ENCODE measurements around the gene LRRC4C. TPM values are rescaled to one million over a fixed set of nuclear protein-coding genes. Genes with fewer than 3 reads are reported as not detected.

The LRRC4C gene
- total RNA-seq, 3 donors from 2014 or later (not counting 1 experiment from before 2014, with no cell fraction given): not detected

DNA sequence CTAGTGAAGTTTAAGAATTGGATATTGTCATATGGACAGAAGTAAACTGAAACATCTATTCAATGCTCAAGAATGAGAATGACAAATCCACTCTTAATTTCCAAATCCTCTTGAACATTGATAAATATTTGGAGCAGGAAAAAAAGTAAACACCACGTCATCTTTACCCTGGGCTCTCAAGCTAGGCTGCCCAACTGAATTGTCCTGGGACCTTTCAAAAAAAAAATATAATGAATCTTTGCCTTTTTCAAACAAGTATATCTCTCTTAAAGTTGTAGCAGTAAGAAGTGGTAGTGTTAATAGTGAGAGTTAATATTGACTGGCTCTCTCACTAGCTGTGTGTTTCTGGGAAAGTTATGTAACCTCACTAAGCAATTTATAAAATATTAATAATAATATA, 374.3 kb downstream of the LRRC4C start:
- Histone ChIP-seq H3K4me1 (ENCODE audit: control insufficient read depth, insufficient read depth, low read length) (no peaks in the 10 kb centered on the region), H3K27ac (ENCODE audit: low read length) (no peak overlapping the region), H3K27me3 (ENCODE audit: control insufficient read depth, insufficient read depth, low read length) (no peaks in the 10 kb centered on the region), H3K36me3 (ENCODE audit: control insufficient read depth, insufficient read depth, low read length) (no peaks in the 10 kb centered on the region), H3K4me3 (ENCODE audit: low read length) (no peak overlapping the region), H3K9me3 (ENCODE audit: control insufficient read depth, insufficient read depth, low read length) (peaks cover 3% of the 10 kb centered on the region)
- peaks cover 4% of the 10 kb centered on the region for H3K36me3 Mint-ChIP-seq
- no peaks in the 10 kb centered on the region for H3K4me1 Mint-ChIP-seq
- H3K9me3 Mint-ChIP-seq: peaks cover 5 to 10% of the 10 kb centered on the region in 2 donors
- intact Hi-C loops (cut with micrococcal nuclease): no loop called here
- H3K27ac Mint-ChIP-seq: no peak overlapping the region
- no peak for DNase-seq
- TF ChIP-seq, protein P1, sequence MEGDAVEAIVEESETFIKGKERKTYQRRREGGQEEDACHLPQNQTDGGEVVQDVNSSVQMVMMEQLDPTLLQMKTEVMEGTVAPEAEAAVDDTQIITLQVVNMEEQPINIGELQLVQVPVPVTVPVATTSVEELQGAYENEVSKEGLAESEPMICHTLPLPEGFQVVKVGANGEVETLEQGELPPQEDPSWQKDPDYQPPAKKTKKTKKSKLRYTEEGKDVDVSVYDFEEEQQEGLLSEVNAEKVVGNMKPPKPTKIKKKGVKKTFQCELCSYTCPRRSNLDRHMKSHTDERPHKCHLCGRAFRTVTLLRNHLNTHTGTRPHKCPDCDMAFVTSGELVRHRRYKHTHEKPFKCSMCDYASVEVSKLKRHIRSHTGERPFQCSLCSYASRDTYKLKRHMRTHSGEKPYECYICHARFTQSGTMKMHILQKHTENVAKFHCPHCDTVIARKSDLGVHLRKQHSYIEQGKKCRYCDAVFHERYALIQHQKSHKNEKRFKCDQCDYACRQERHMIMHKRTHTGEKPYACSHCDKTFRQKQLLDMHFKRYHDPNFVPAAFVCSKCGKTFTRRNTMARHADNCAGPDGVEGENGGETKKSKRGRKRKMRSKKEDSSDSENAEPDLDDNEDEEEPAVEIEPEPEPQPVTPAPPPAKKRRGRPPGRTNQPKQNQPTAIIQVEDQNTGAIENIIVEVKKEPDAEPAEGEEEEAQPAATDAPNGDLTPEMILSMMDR (IDR thresholded peaks at IDR 0.05): no peak
- WGBS (ENCODE audit: insufficient coverage): no CpG with 5 or more reads among the region's 1 CpG
- no peaks in the 10 kb centered on the region for H3K27me3 Mint-ChIP-seq (ENCODE audit: low read depth in 2 of 2)
- H3K4me3 Mint-ChIP-seq: no peak overlapping the region
- ATAC-seq: no peak

DNA sequence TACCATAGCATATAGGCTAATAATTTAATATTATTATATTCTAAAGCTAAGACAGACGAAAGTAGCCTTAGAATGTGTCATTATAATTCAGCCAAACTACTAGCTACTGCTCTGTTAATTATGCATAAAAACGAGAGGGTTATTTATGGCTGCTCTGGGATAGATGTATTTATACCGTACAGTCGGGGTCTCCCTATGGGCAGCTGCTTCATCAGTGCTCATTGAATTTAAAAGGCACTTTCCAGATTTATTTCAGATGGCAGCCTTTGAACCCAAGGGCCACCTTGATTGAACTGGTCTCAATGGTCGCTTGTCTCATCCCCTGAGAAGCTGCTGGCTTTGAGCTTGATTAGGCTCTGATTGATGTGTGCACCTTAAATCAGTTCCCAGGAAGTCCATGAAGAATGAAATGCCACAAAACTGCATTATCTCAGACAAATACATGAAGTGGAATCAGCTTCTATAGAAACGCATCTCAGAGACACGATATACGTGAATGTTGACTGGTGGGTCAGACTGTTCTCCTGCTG, 377.6 kb downstream of the LRRC4C start:
- no peak overlapping the region for H3K27ac ChIP-seq (ENCODE audit: low read length)
- no peak overlapping the region for H3K4me3 Mint-ChIP-seq
- ATAC-seq: no peak
- H3K27me3 ChIP-seq (ENCODE audit: control insufficient read depth, insufficient read depth, low read length): no peaks in the 10 kb centered on the region
- no peak for DNase-seq
- 86% methylated on average over 6 of the region's 8 CpGs for WGBS (ENCODE audit: insufficient coverage)
- H3K36me3 ChIP-seq (ENCODE audit: control insufficient read depth, insufficient read depth, low read length): no peaks in the 10 kb centered on the region
- no peaks in the 10 kb centered on the region for H3K27me3 Mint-ChIP-seq (ENCODE audit: low read depth in 2 of 2)
- intact Hi-C loops (cut with micrococcal nuclease): no loop called here
- TF ChIP-seq, protein P1 (IDR thresholded peaks at IDR 0.05): no peak
- H3K4me3 ChIP-seq (ENCODE audit: low read length): no peak overlapping the region
- no peaks in the 10 kb centered on the region for H3K4me1 ChIP-seq (ENCODE audit: control insufficient read depth, insufficient read depth, low read length)
- H3K9me3 ChIP-seq (ENCODE audit: control insufficient read depth, insufficient read depth, low read length): peaks cover 3% of the 10 kb centered on the region
- no peak overlapping the region for H3K27ac Mint-ChIP-seq
- no peaks in the 10 kb centered on the region for H3K4me1 Mint-ChIP-seq
- peaks cover 11 to 21% of the 10 kb centered on the region in 2 donors for H3K9me3 Mint-ChIP-seq
- peaks cover 14% of the 10 kb centered on the region for H3K36me3 Mint-ChIP-seq

DNA sequence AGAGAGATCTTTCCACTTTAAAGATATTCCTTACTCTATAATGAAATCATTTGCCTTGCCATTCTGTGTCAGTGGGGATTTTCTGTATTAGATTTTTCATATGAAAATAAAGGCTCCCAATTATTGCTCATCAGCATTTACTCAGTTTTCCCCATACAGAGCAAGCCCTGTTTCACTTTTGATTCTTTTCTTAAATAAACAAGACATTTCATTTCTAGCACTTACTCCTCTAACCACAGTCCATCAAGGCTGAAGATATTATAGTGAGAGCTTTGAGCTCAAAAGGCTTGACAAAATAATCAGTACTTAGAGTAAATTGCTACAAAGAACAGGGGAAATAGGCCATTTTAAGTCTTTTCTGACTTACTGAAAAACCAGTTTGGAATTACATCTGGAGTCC, 385.1 kb downstream of the LRRC4C start:
- Histone ChIP-seq H3K27ac (ENCODE audit: low read length) (no peak overlapping the region), H3K27me3 (ENCODE audit: control insufficient read depth, insufficient read depth, low read length) (no peaks in the 10 kb centered on the region), H3K36me3 (ENCODE audit: control insufficient read depth, insufficient read depth, low read length) (no peaks in the 10 kb centered on the region), H3K4me1 (ENCODE audit: control insufficient read depth, insufficient read depth, low read length) (no peaks in the 10 kb centered on the region), H3K4me3 (ENCODE audit: low read length) (no peak overlapping the region), H3K9me3 (ENCODE audit: control insufficient read depth, insufficient read depth, low read length) (no peaks in the 10 kb centered on the region)
- Mint-ChIP-seq H3K4me1 (no peaks in the 10 kb centered on the region), H3K27ac (no peak overlapping the region), H3K4me3 (no peak overlapping the region), H3K27me3 (ENCODE audit: low read depth in 2 of 2) (no peaks in the 10 kb centered on the region), H3K9me3 (peaks cover 26 to 30% of the 10 kb centered on the region in 2 donors), H3K36me3 (peaks cover 14% of the 10 kb centered on the region)
- no peak for DNase-seq
- intact Hi-C loops (cut with micrococcal nuclease): no loop called here
- TF ChIP-seq, protein P1 (IDR thresholded peaks at IDR 0.05): no peak
- ATAC-seq: no peak

DNA sequence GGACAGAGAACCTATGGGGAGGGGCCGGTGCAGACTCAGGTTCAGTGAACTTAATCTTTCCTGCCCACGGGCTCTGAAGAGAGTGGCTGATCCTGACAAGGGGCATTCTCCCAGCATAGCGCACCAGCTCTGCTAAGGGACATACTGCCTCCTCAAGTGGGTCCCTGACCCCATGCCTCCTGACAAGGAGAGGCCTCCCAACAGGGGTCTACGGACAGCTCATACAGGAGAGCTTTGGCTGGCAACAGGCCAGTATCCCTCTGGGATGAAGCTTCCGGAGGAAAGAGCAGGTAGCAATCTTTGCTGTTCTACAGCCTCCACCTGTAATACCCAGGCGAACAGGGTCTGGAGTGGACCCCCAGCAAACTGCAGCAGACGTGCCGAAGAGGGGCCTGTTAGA, 394.0 kb downstream of the LRRC4C start:
- no peaks in the 10 kb centered on the region for H3K27me3 ChIP-seq (ENCODE audit: control insufficient read depth, insufficient read depth, low read length)
- Mint-ChIP-seq H3K27ac (no peak overlapping the region), H3K4me1 (no peaks in the 10 kb centered on the region), H3K27me3 (ENCODE audit: low read depth in 2 of 2) (no peaks in the 10 kb centered on the region), H3K4me3 (no peak overlapping the region), H3K9me3 (peaks cover 36 to 39% of the 10 kb centered on the region in 2 donors), H3K36me3 (peaks cover 6% of the 10 kb centered on the region)
- WGBS (ENCODE audit: insufficient coverage): 79% methylated on average over 8 of the region's 8 CpGs
- no peak overlapping the region for H3K27ac ChIP-seq (ENCODE audit: low read length)
- ATAC-seq: no peak
- H3K4me3 ChIP-seq (ENCODE audit: low read length): no peak overlapping the region
- DNase-seq: no peak
- no peaks in the 10 kb centered on the region for H3K4me1 ChIP-seq (ENCODE audit: control insufficient read depth, insufficient read depth, low read length)
- intact Hi-C loops (cut with micrococcal nuclease): no loop called here
- TF ChIP-seq, protein P1 (IDR thresholded peaks at IDR 0.05): no peak
- peaks cover 14% of the 10 kb centered on the region for H3K9me3 ChIP-seq (ENCODE audit: control insufficient read depth, insufficient read depth, low read length)
- no peaks in the 10 kb centered on the region for H3K36me3 ChIP-seq (ENCODE audit: control insufficient read depth, insufficient read depth, low read length)

All from natural killer cell (primary cell).